Mammary microvascular endothelial cell (primary cell): Measurements from ENCODE around the gene RILPL1. TPM values are rescaled to one million over a fixed set of nuclear protein-coding genes. Genes with fewer than 3 reads are reported as not detected.

Source experiments
- total RNA-seq: library from RNA; depleted of rRNA; stranded (reverse); fragments of >200 nt; gene quantifications from 2 replicates; pipeline ENCODE4 v1.2.3, GENCODE V29; 2015

Gene RILPL1, protein sequence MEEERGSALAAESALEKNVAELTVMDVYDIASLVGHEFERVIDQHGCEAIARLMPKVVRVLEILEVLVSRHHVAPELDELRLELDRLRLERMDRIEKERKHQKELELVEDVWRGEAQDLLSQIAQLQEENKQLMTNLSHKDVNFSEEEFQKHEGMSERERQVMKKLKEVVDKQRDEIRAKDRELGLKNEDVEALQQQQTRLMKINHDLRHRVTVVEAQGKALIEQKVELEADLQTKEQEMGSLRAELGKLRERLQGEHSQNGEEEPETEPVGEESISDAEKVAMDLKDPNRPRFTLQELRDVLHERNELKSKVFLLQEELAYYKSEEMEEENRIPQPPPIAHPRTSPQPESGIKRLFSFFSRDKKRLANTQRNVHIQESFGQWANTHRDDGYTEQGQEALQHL
- 13.7 and 15.4 TPM in 2 replicates for total RNA-seq

DNA sequence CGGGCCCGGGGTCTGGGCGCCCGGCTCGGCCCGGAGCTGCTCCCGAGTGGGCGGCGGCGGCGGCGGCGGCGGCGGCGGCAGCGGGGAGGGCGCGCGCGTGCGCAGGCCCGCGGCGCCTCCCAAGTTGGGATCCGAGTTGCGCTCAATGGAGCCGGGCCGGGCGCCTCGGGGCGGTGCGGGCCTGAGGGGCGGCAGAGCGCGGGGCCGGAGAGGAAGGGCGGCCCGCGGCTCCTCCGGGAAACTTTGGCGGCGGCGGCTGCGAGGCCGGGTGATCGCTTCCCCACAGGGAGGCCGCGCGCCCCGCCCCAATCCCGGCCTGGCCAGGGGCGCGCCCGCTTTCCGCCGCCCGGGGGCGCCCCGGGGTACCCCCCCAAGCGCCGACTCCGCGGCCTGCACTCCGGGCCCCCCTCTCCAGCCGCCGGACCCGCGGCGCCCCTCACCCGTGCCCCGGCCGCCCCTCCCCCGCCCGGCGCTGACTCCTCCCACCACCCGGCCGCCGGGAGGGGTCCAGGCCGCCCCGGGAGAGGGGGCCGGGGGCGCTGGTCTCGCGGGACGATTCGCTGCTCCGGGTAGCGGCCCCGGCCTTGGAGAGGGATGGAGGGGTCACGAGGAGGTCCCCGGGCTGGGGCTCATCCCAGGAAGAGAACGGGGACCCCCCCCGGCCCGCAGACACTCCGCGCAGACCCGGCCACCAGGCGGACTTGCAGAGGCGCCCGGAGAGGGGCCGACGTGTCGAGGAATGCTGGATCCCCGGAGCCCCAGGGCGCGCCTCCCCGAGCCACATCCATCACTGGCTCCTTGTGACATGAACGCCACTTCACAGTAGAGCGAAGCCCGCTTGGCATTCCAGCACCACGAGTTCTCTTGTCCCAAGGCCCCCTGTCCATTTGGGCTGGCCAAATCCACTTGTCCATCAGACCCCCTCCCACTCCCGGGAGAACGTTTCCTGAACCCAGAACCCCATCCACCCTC is at the start of gene RILPL1:
TSS of gene RILPL1 (minus strand) at position 48 of the 972 bp plus-strand sequence. CDS start 237 bp downstream, outside the sequence.

DNA sequence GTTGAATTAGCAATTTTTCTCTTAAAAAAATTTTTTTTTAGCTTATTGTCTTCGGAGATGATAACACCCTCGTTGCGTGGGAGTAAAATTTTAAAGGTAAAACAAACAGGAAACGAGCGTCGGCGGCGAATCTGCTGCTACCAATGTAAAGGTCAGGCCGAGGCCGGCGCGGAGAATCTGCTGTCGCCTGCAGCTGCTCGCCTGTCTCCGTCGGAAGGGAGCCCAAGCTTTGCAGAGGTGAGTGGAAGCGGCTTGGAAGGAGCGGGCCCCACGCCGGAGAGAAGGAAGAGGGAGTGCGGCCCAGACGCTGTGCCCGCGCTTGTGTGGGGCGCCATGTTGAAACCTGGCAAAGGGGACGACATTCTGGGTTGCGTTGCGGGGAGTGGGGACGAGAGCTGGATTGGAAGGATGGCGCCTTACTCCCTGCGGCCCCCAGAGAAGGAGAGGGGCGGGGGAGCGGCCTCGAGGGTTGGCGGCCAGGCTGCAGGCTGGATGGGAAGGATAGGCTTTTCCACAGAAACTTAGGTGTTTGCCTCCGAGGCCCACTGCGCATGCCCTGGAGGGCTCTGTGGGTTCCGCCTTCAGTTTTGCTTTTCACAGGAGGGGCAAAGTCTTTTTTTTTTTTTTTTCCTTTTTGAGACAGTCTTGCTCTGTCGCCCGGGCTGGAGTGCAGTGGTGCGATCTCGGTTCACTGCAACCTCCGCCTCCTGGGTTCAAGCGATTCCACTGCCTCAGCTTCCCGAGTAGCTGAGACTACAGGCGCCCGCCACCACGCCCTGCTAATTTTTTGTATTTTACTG is 75.3 kb downstream of the RILPL1 start, which contains the start of gene SNRNP35:
TSS of gene SNRNP35 (plus strand) at position 160 of the 800 bp plus-strand sequence. CDS start 7,402 bp downstream, outside the sequence.

DNA sequence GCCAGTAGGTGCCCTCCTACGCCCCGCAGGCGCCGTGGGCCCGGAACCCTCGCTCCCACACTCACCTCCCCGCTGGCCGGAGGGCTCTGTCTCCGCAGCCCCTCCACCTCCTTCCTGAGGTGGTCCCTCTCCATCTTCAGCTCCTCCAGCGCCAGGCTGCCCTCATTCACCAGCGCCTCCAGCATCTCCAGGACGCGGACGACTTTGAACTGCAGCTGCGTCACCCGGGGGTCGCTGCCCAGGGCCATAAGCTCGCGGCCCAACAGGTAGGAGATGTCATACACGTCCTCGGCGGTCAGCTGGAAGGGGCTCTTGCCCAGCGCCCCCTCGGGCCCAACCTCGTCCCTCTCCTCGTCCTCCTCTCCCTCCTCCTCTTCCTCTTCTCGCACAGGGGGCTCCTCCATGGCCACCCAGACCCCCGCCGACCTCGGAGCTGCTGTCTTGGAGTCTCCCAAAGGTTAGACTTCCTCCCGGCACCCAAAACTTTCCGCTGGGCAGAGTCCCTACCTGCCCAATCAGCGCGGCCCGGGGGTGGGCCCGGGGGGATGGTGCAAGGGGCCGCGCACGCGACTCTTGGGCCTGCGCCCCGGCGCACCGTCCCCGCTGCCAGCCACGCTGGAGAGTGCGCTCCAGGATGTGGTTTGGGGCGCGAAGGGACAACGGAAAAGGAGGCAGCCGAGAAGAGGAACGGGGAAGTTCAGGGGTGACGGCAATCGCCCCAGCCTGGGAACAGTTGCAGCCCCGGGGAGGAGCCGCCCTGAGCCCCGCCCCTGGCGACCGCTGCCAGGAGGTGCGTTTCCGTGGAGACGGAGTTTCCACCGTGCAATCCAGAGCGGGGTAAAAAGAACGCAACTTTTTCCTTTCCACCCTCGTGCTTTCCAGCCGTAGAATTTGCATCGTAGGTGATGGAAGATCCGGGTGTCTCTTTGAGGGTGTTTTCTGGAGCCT is 97.2 kb downstream of the RILPL1 start, which contains the start of gene RILPL2:
TSS of gene RILPL2 (minus strand) at position 668 of the 948 bp plus-strand sequence. CDS start at position 404, 264 bp downstream.

Other genes with a start within 250 kb of the RILPL1 start
- gene SBNO1, start 168.9 kb downstream of the RILPL1 start, total RNA-seq = 17.2 and 17.4 TPM in 2 replicates
- 52.0 and 57.6 TPM in 2 replicates for gene KMT5A, start 149.6 kb downstream of the RILPL1 start, total RNA-seq
- gene RILPL2, start 97.0 kb downstream of the RILPL1 start, total RNA-seq = 4.4 and 4.7 TPM in 2 replicates
- 14.8 and 18.7 TPM in 2 replicates for gene SNRNP35, start 75.6 kb downstream of the RILPL1 start, total RNA-seq
- gene TMED2, start 50.8 kb upstream of the RILPL1 start, total RNA-seq = 156 and 171 TPM in 2 replicates
- 14.5 and 27.7 TPM in 2 replicates for gene DDX55, start 68.4 kb upstream of the RILPL1 start, total RNA-seq
- 67.1 and 94.1 TPM in 2 replicates for gene EIF2B1, start 100.0 kb upstream of the RILPL1 start, total RNA-seq
- 26.8 and 32.6 TPM in 2 replicates for gene GTF2H3, start 100.1 kb upstream of the RILPL1 start, total RNA-seq
- 7.3 and 10.0 TPM in 2 replicates for gene TCTN2, start 137.4 kb upstream of the RILPL1 start, total RNA-seq
- 14.5 and 19.3 TPM in 2 replicates for gene ATP6V0A2, start 178.6 kb upstream of the RILPL1 start, total RNA-seq
- gene DNAH10, start 228.6 kb upstream of the RILPL1 start, total RNA-seq = 0.07 TPM in 1 of 2 replicates, not detected in the other